ENCODE measurements around the gene EP400. TPM values are rescaled to one million over a fixed set of nuclear protein-coding genes. Genes with fewer than 3 reads are reported as not detected.

The EP400 gene
- total RNA-seq, 4 donors from 2014 or later, result 10.1 to 23.0 (median 20.9) TPM

DNA sequence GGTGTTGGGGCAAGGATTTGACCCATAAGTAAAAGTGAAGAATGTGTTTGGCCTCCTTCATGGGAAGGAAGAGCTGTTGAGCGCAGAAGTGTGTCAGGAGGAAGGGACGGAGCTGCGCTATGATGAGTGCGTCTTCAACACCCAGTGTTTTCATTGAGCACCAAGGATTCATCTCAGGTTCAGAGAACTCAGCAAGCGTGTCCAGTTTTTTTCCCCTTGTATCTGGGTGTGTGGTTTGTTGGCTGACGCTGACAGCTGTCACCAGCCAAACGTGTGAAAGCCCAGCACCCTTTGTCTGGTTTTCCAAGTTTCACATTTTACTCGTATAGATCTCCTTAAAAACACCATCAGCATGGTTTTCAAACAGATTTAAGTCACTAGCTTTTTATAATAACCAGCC lies 12.3 kb downstream of the EP400 start:
- H3K4me1 ChIP-seq, result peaks cover 0 to 34% (median 6%) of the 10 kb centered on the region in 3 donors
- no peaks in the 10 kb centered on the region for H3K27me3 ChIP-seq
- intact Hi-C loops (cut with DNase I), result no loop called here
- no peak overlapping the region for H3K27ac ChIP-seq
- DNase-seq, result no peak
- TF ChIP-seq, protein P1, sequence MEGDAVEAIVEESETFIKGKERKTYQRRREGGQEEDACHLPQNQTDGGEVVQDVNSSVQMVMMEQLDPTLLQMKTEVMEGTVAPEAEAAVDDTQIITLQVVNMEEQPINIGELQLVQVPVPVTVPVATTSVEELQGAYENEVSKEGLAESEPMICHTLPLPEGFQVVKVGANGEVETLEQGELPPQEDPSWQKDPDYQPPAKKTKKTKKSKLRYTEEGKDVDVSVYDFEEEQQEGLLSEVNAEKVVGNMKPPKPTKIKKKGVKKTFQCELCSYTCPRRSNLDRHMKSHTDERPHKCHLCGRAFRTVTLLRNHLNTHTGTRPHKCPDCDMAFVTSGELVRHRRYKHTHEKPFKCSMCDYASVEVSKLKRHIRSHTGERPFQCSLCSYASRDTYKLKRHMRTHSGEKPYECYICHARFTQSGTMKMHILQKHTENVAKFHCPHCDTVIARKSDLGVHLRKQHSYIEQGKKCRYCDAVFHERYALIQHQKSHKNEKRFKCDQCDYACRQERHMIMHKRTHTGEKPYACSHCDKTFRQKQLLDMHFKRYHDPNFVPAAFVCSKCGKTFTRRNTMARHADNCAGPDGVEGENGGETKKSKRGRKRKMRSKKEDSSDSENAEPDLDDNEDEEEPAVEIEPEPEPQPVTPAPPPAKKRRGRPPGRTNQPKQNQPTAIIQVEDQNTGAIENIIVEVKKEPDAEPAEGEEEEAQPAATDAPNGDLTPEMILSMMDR (IDR thresholded peaks at IDR 0.05), result no peak
- WGBS, 2 donors, result 73 to 81% methylated on average over 8 of the region's 8 CpGs
- H3K4me3 ChIP-seq, result no peak overlapping the region
- H3K9me3 ChIP-seq, result no peaks in the 10 kb centered on the region
- peaks cover 0 to 45% (median 0%) of the 10 kb centered on the region in 3 donors for H3K36me3 ChIP-seq

DNA sequence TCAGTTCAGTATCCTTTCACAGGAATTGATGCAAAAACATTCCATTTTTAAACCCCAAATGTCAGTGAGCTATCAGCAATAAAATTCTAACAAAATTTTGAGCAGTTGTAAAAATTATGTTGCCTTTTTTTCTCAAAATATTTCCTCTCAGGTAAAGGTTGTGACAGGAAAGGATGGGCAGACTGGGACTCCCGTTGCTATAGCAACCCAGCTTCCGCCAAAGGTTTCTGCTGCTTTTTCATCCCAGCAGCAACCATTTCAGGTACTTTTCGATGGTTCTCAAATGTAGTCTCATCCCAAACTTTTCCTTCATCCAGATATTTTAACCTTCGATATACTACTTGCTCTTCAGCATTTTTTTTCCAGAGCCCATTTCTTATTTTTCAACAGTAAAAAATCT lies 13.6 kb downstream of the EP400 start:
- no peak overlapping the region for H3K4me3 ChIP-seq
- H3K36me3 ChIP-seq, result peaks cover 0 to 45% (median 0%) of the 10 kb centered on the region in 3 donors
- no peak for TF ChIP-seq POLR2A (IDR thresholded peaks at IDR 0.05)
- TF ChIP-seq, protein P1 (IDR thresholded peaks at IDR 0.05), result no peak
- intact Hi-C loops (cut with DNase I), result no loop called here
- no peaks in the 10 kb centered on the region for H3K9me3 ChIP-seq
- H3K27ac ChIP-seq, result no peak overlapping the region
- WGBS, 2 donors, result 75 to 83% methylated on average over 4 of the region's 4 CpGs
- H3K27me3 ChIP-seq, result no peaks in the 10 kb centered on the region
- no peak for DNase-seq
- peaks cover 0 to 23% (median 0%) of the 10 kb centered on the region in 3 donors for H3K4me1 ChIP-seq

DNA sequence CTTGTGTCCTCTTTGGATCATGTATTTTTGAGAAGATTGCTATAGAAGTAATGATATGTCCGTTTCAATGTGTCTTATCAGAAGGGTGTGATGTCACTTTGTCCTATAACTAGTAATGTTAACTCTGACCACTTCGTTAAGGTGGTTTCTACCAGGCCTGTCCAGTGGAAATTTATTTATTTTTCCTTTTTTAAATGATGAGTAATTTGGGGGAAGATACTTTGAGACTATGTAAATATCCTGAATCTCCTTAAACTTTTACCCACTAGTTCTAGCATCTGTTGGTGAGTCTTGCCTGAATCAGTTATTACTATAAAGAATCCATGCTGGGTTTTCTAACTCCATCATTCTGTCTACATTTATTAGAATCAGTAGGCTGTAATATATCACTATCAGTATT lies 15.3 kb downstream of the EP400 start:
- Histone ChIP-seq H3K4me1 (peaks cover 0 to 6% (median 0%) of the 10 kb centered on the region in 3 donors), H3K27me3 (no peaks in the 10 kb centered on the region), H3K4me3 (no peak overlapping the region), H3K36me3 (peaks cover 0 to 37% (median 0%) of the 10 kb centered on the region in 3 donors), H3K9me3 (no peaks in the 10 kb centered on the region), H3K27ac (no peak overlapping the region)
- TF ChIP-seq, protein P1 (IDR thresholded peaks at IDR 0.05), result no peak
- no peak for TF ChIP-seq POLR2A (IDR thresholded peaks at IDR 0.05)
- intact Hi-C loops (cut with DNase I), result no loop called here
- DNase-seq, result no peak
- 83 to 85% methylated on average over 2 of the region's 2 CpGs for WGBS, 2 donors

- no peaks in the 10 kb centered on the region for H3K27me3 ChIP-seq
- TF ChIP-seq, protein P1 (IDR thresholded peaks at IDR 0.05), result no peak
- no peak for TF ChIP-seq POLR2A (IDR thresholded peaks at IDR 0.05)
- WGBS, 2 donors, result 48 to 72% methylated on average over 1 of the region's 1 CpG
- H3K9me3 ChIP-seq, result no peaks in the 10 kb centered on the region
- DNase-seq, result no peak
- intact Hi-C loops (cut with DNase I), result no loop called here
- H3K36me3 ChIP-seq, result peaks cover 0 to 13% (median 0%) of the 10 kb centered on the region in 3 donors
- peaks cover 0 to 7% (median 0%) of the 10 kb centered on the region in 3 donors for H3K4me1 ChIP-seq
- H3K4me3 ChIP-seq, result no peak overlapping the region
- no peak overlapping the region for H3K27ac ChIP-seq
These were observed 21.5 kb downstream of the EP400 start for GRCh38 chr12:131971226-131971625.

GRCh38 chr12:131975228-131975627 lies 25.5 kb downstream of the EP400 start:
- Histone ChIP-seq H3K36me3 (peaks cover 0 to 34% (median 0%) of the 10 kb centered on the region in 3 donors), H3K27ac (no peak overlapping the region), H3K9me3 (no peaks in the 10 kb centered on the region), H3K4me1 (peaks cover 0 to 6% (median 0%) of the 10 kb centered on the region in 3 donors), H3K27me3 (no peaks in the 10 kb centered on the region), H3K4me3 (no peak overlapping the region)
- DNase-seq, result no peak
- intact Hi-C loops (cut with DNase I), result no loop called here
- WGBS, 2 donors, result 92 to 94% methylated on average over 7 to 8 of the region's 8 CpGs
- TF ChIP-seq POLR2A (IDR thresholded peaks at IDR 0.05), result no peak
- TF ChIP-seq, protein P1 (IDR thresholded peaks at IDR 0.05), result no peak
